IMR-90 (cell line): ENCODE measurements around the gene CDH15. TPM values are rescaled to one million over a fixed set of nuclear protein-coding genes. Genes with fewer than 3 reads are reported as not detected.

Experiments
- ATAC-seq: fragments of 200-7000 bp; cut with Tn5 transposase; 2 replicates; pipeline ENCODE4 v1.9.1; 2020; ENCODE audit warnings: low read depth, mild to moderate bottlenecking, moderate library complexity
- BruUV-seq: library from RNA; stranded (reverse); fragments of 400-500 nt; replicated peaks from 2 replicates; lab custom pipeline; 2021; lab: Mats Ljungman, UMichigan
- CTCF ChIA-PET: fragments of 300-600 bp; formaldehyde crosslinking; extraction: SDS; loops from one replicate; lab custom pipeline; 2021; ENCODE audit warnings: antibody characterized with exemption; lab: Yijun Ruan, JAX
- POLR2A ChIA-PET: fragments of 300-600 bp; sonication (Branson Sonifier 250); formaldehyde crosslinking; loops from one replicate; lab custom pipeline; 2022; ENCODE audit warnings: antibody characterized with exemption; ENCODE audit not compliant: unreplicated experiment; lab: Charles Lee
- DNase-seq: peaks from one replicate; pipeline ENCODE4 v3.0.0; 2013
- H2AFZ ChIP-seq: replicated peaks from 2 replicates; pipeline ENCODE3; 2013; ENCODE audit warnings: low read length, mild to moderate bottlenecking; ENCODE audit not compliant: poor library complexity
- H2AK5ac ChIP-seq: 2 replicates; pipeline ENCODE4 v1.6.1; 2013; ENCODE audit warnings: low read depth, low read length, inconsistent platforms
- H2AK9ac ChIP-seq: replicated peaks from 2 replicates; pipeline ENCODE3; 2013; ENCODE audit warnings: mild to moderate bottlenecking, low read depth, low read length, moderate library complexity; ENCODE audit not compliant: poor library complexity
- H2BK120ac ChIP-seq: 2 replicates; pipeline ENCODE4 v1.6.1; 2013; ENCODE audit warnings: low read depth, low read length, inconsistent platforms
- H2BK15ac ChIP-seq: 3 replicates; pipeline ENCODE4 v1.6.1; 2013; ENCODE audit warnings: low read depth, low read length, inconsistent platforms
- H2BK20ac ChIP-seq: 2 replicates; pipeline ENCODE4 v1.6.1; 2013; ENCODE audit warnings: low read depth, mild to moderate bottlenecking, inconsistent platforms, low read length, moderate library complexity
- H2BK5ac ChIP-seq: 2 replicates; pipeline ENCODE4 v1.6.1; 2013; ENCODE audit warnings: mild to moderate bottlenecking, low read depth, low read length, inconsistent platforms; ENCODE audit not compliant: poor library complexity, severe bottlenecking
- H3K14ac ChIP-seq: replicated peaks from 2 replicates; pipeline ENCODE4 v1.6.1; 2013; ENCODE audit warnings: low read depth, low read length, inconsistent platforms
- H3K18ac ChIP-seq: 2 replicates; pipeline ENCODE4 v1.6.1; 2013; ENCODE audit warnings: low read depth, low read length, control low read depth
- H3K23ac ChIP-seq: 2 replicates; pipeline ENCODE4 v1.6.1; 2013; ENCODE audit warnings: low read depth, low read length, inconsistent platforms
- H3K27ac ChIP-seq: 2 replicates; pipeline ENCODE4 v1.5.1; 2013; ENCODE audit warnings: mild to moderate bottlenecking, control low read depth, low read length; ENCODE audit not compliant: insufficient read depth
- H3K27me3 ChIP-seq: 2 replicates; pipeline ENCODE4 v1.6.1; 2013; ENCODE audit warnings: low read length; ENCODE audit not compliant: control insufficient read depth, insufficient read depth
- H3K36me3 ChIP-seq: 2 replicates; pipeline ENCODE4 v1.6.1; 2013; ENCODE audit warnings: low read length, mixed read lengths; ENCODE audit not compliant: control insufficient read depth, insufficient read depth
- H3K4ac ChIP-seq: 2 replicates; pipeline ENCODE4 v1.6.1; 2013; ENCODE audit warnings: low read depth, low read length, inconsistent platforms
- H3K4me1 ChIP-seq: 2 replicates; pipeline ENCODE4 v1.6.1; 2013; ENCODE audit warnings: low read length, mixed read lengths; ENCODE audit not compliant: control insufficient read depth, insufficient read depth
- H3K4me2 ChIP-seq: 2 replicates; pipeline ENCODE4 v1.6.1; 2013; ENCODE audit warnings: low read depth, mild to moderate bottlenecking, control low read depth, low read length, moderate library complexity
- H3K4me3 ChIP-seq: 2 replicates; pipeline ENCODE4 v1.5.1; 2013; ENCODE audit warnings: low read depth, mild to moderate bottlenecking, control low read depth, low read length, moderate library complexity; ENCODE audit not compliant: insufficient read depth
- H3K56ac ChIP-seq: 2 replicates; pipeline ENCODE4 v1.6.1; 2013; ENCODE audit warnings: low read length, inconsistent platforms; ENCODE audit not compliant: insufficient read depth; ENCODE audit errors: extremely low read depth
- H3K79me1 ChIP-seq, 2 experiments: 2 replicates each; pipeline ENCODE4 v1.6.1; 2013; ENCODE audit warnings: low read length in 2 of 2, inconsistent platforms in 1 of 2, low read depth in 1 of 2
- H3K9ac ChIP-seq: 2 replicates; pipeline ENCODE4 v1.6.1; 2013; ENCODE audit warnings: low read depth, low read length, control low read depth
- H3K9me1 ChIP-seq: 2 replicates; pipeline ENCODE4 v1.6.1; 2013; ENCODE audit warnings: low read length, inconsistent platforms; ENCODE audit not compliant: insufficient read depth
- H3K9me3 ChIP-seq: 2 replicates; pipeline ENCODE4 v1.6.1; 2013; ENCODE audit warnings: low read length; ENCODE audit not compliant: control insufficient read depth, insufficient read depth
- H4K20me1 ChIP-seq: 2 replicates; pipeline ENCODE4 v1.6.1; 2013; ENCODE audit warnings: low read length, inconsistent platforms; ENCODE audit not compliant: insufficient read depth
- H4K5ac ChIP-seq: 2 replicates; pipeline ENCODE4 v1.6.1; 2013; ENCODE audit warnings: mild to moderate bottlenecking, low read depth, low read length, control low read depth
- H4K8ac ChIP-seq, 2 experiments: 2 replicates each; pipeline ENCODE4 v1.6.1; 2013; ENCODE audit warnings: low read depth in 2 of 2, low read length in 2 of 2, control low read depth in 1 of 2, inconsistent platforms in 1 of 2
- H4K91ac ChIP-seq: 2 replicates; pipeline ENCODE4 v1.6.1; 2013; ENCODE audit warnings: low read depth, low read length, inconsistent platforms; ENCODE audit not compliant: insufficient read depth
- BHLHE40 ChIP-seq: fragments of 150-350 bp; IDR thresholded peaks from 2 replicates; pipeline ENCODE4 v1.6.1; 2016; ENCODE audit warnings: mild to moderate bottlenecking, low read depth, low read length
- CEBPB ChIP-seq: IDR thresholded peaks from 2 replicates; pipeline ENCODE4 v1.6.1; 2012; ENCODE audit warnings: low read depth, low read length, improper control_type of control experiment
- CHD1 ChIP-seq: IDR thresholded peaks from 2 replicates; pipeline ENCODE4 v1.6.1; 2012; ENCODE audit warnings: low read depth, low read length, improper control_type of control experiment
- FOS ChIP-seq: fragments of 150-350 bp; IDR thresholded peaks from 2 replicates; pipeline ENCODE4 v1.6.1; 2016; ENCODE audit warnings: low read depth, low read length
- MAFK ChIP-seq: IDR thresholded peaks from 2 replicates; pipeline ENCODE4 v1.6.1; 2012; ENCODE audit warnings: low read depth, low read length, improper control_type of control experiment
- MAZ ChIP-seq: IDR thresholded peaks from 2 replicates; pipeline ENCODE4 v1.6.1; 2012; ENCODE audit warnings: low read depth, mild to moderate bottlenecking, low read length, improper control_type of control experiment, moderate library complexity, borderline replicate concordance
- MXI1 ChIP-seq: IDR thresholded peaks from 2 replicates; pipeline ENCODE4 v1.6.1; 2012; ENCODE audit warnings: low read depth, mild to moderate bottlenecking, low read length, moderate library complexity, borderline replicate concordance
- NFE2L2 ChIP-seq: fragments of 150-350 bp; IDR thresholded peaks from 2 replicates; pipeline ENCODE4 v1.6.1; 2016; ENCODE audit warnings: low read depth, mild to moderate bottlenecking, low read length
- POLR2A ChIP-seq: IDR thresholded peaks from 2 replicates; pipeline ENCODE4 v1.6.1; 2012; ENCODE audit warnings: mild to moderate bottlenecking, low read depth, low read length
- RAD21 ChIP-seq: IDR thresholded peaks from 2 replicates; pipeline ENCODE4 v1.6.1; 2012; ENCODE audit warnings: low read length, improper control_type of control experiment
- RCOR1 ChIP-seq: IDR thresholded peaks from 2 replicates; pipeline ENCODE4 v1.6.1; 2012; ENCODE audit warnings: mild to moderate bottlenecking, low read length, improper control_type of control experiment; ENCODE audit not compliant: insufficient replicate concordance
- RFX5 ChIP-seq: IDR thresholded peaks from 2 replicates; pipeline ENCODE4 v1.8.0; 2012; ENCODE audit warnings: low read depth, mild to moderate bottlenecking, low read length, moderate library complexity
- SMC3 ChIP-seq: fragments of 150-350 bp; IDR thresholded peaks from 2 replicates; pipeline ENCODE4 v1.6.1; 2016; ENCODE audit warnings: low read depth, mild to moderate bottlenecking, antibody characterized with exemption, low read length, moderate library complexity
- WGBS, 2 experiments: methylation state at CpG; one replicate each; pipeline versions ENCODE4 v1.1.5 to v1.1.7; 2013; ENCODE audit warnings: missing lambda C conversion rate in 2 of 2; ENCODE audit not compliant: insufficient read length in 1 of 2; ENCODE audit errors: extremely low coverage in 2 of 2; 5-methylcytosine and 5-hydroxymethylcytosine counted together
- dilution Hi-C: fragments of 300-500 bp; cut with HindIII; formaldehyde crosslinking; loops from one replicate; pipeline ENCODE4 v1.14.3; 2018; ENCODE audit warnings: low sequenced_read_pairs; ENCODE audit not compliant: unreplicated experiment
- in situ Hi-C: fragments of 300-500 bp; cut with MboI; formaldehyde crosslinking; loops from 3 replicates; pipeline ENCODE4 v1.14.3; 2019; ENCODE audit warnings: low sequenced_read_pairs, inconsistent platforms, mixed read lengths
- intact Hi-C: fragments of 100-400 bp; cut with micrococcal nuclease; formaldehyde crosslinking; loops from 2 replicates; pipeline ENCODE4 v1.10.0; 2022
- polyA plus RNA-seq, 3 experiments: library from polyadenylated mRNA; depleted of rRNA; stranded (reverse); fragments of >200 nt; gene quantifications; 2 replicates each; pipeline ENCODE4 v1.2.3, GENCODE V29; 2012; ENCODE audit warnings: low replicate concordance in 1 of 3
- total RNA-seq: library from RNA; depleted of rRNA; stranded (reverse); fragments of >200 nt; gene quantifications from 2 replicates; pipeline ENCODE4 v1.2.3, GENCODE V29; 2012
- TF ChIP-seq, protein P1 (sequence below): fragments of 150-350 bp; IDR thresholded peaks from 2 replicates; pipeline ENCODE4 v1.6.1; 2016; ENCODE audit warnings: low read depth, mild to moderate bottlenecking, low read length, moderate library complexity, borderline replicate concordance
- TF ChIP-seq, protein P2 (sequence below): conservative IDR thresholded peaks from 2 replicates; pipeline ENCODE4 v1.5.1; 2012; ENCODE audit warnings: mild to moderate bottlenecking, low read depth, low read length, improper control_type of control experiment
- TF ChIP-seq, protein P3 (sequence below): fragments of 150-350 bp; IDR thresholded peaks from 2 replicates; pipeline ENCODE4 v1.6.1; 2017; ENCODE audit warnings: mild to moderate bottlenecking, antibody characterized with exemption, low read length, low read depth

CDH15 gene
- total and polyA plus RNA-seq, 2 of the 4 experiments (the other 2 are of a cell fraction): 0.18 to 0.62 TPM

DNA sequence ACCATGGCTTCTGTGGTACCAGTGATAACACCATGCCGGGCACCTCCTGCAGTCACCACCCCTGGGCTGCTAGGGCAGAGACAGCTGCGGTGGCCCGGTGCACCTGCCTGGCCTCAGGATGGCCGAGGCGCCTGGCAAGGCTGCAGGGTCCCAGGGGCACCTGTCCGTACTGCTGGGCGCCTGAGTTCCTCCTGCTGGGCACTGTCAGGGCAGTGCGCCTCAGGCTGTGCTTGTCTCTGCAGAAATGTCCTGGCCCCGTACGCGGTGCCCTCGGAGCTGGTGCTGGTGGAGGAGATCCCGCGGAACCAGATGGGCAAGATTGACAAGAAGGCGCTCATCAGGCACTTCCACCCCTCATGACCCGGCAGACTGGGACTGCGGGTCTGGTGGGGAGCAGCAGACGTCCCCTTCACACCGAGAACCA, 17.7 kb upstream of the CDH15 start:
- Histone ChIP-seq H2AFZ (no peak overlapping the region), H3K18ac (no peak overlapping the region), H4K20me1 (peaks cover 3% of the 10 kb centered on the region; the same call in 1 of the 2 replicates), H2BK15ac (no peak overlapping the region), H2BK5ac (no peak overlapping the region), H2BK20ac (no peak overlapping the region), H3K4ac (no peak overlapping the region), H4K8ac (no peak overlapping the region), H2AK5ac (no peak overlapping the region), H3K36me3 (peaks cover 13% of the 10 kb centered on the region; the same call in 1 of the 2 replicates), H3K79me1 (no peaks in the 10 kb centered on the region), H4K91ac (no peak overlapping the region), H3K9me3 (no peaks in the 10 kb centered on the region), H4K5ac (no peak overlapping the region), H2BK120ac (no peak overlapping the region), H3K9me1 (no peaks in the 10 kb centered on the region), H3K27ac (no peak overlapping the region), H3K9ac (no peak overlapping the region), H2AK9ac (no peak overlapping the region), H3K4me3 (no peak overlapping the region), H3K14ac (no peak overlapping the region), H3K23ac (no peak overlapping the region), H3K4me1 (peaks cover 8% of the 10 kb centered on the region), H3K56ac (no peak overlapping the region), H3K4me2 (no peak overlapping the region), H3K27me3 (no peaks in the 10 kb centered on the region)
- ATAC-seq: no peak
- ChIA-PET CTCF (no interaction called here), POLR2A (no interaction called here)
- intact Hi-C loops: no loop called here
- 96% methylated on average over 4 of the region's 19 CpGs; no CpG with 5 or more reads in 1 of the 2 experiments for WGBS, 2 experiments
- BruUV-seq: no TSS peak
- dilution Hi-C loops: no loop called here
- DNase-seq: no peak
- in situ Hi-C loops: no loop called here
- TF ChIP-seq POLR2A (no peak), FOS (no peak), SMC3 (no peak), CEBPB (no peak), MAFK (no peak), CHD1 (no peak), MAZ (no peak), RCOR1 (no peak), MXI1 (no peak), RAD21 (no peak), RFX5 (no peak), NFE2L2 (no peak), BHLHE40 (no peak)
- TF ChIP-seq, protein P1, sequence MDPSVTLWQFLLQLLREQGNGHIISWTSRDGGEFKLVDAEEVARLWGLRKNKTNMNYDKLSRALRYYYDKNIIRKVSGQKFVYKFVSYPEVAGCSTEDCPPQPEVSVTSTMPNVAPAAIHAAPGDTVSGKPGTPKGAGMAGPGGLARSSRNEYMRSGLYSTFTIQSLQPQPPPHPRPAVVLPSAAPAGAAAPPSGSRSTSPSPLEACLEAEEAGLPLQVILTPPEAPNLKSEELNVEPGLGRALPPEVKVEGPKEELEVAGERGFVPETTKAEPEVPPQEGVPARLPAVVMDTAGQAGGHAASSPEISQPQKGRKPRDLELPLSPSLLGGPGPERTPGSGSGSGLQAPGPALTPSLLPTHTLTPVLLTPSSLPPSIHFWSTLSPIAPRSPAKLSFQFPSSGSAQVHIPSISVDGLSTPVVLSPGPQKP: no peak
- TF ChIP-seq, protein P2, sequence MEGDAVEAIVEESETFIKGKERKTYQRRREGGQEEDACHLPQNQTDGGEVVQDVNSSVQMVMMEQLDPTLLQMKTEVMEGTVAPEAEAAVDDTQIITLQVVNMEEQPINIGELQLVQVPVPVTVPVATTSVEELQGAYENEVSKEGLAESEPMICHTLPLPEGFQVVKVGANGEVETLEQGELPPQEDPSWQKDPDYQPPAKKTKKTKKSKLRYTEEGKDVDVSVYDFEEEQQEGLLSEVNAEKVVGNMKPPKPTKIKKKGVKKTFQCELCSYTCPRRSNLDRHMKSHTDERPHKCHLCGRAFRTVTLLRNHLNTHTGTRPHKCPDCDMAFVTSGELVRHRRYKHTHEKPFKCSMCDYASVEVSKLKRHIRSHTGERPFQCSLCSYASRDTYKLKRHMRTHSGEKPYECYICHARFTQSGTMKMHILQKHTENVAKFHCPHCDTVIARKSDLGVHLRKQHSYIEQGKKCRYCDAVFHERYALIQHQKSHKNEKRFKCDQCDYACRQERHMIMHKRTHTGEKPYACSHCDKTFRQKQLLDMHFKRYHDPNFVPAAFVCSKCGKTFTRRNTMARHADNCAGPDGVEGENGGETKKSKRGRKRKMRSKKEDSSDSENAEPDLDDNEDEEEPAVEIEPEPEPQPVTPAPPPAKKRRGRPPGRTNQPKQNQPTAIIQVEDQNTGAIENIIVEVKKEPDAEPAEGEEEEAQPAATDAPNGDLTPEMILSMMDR: no peak
- TF ChIP-seq, protein P3, sequence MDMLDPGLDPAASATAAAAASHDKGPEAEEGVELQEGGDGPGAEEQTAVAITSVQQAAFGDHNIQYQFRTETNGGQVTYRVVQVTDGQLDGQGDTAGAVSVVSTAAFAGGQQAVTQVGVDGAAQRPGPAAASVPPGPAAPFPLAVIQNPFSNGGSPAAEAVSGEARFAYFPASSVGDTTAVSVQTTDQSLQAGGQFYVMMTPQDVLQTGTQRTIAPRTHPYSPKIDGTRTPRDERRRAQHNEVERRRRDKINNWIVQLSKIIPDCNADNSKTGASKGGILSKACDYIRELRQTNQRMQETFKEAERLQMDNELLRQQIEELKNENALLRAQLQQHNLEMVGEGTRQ: no peak
